ENCODE results near the gene SHQ1. TPM values are rescaled to one million over a fixed set of nuclear protein-coding genes. Genes with fewer than 3 reads are reported as not detected.

The SHQ1 gene
- total RNA-seq, 2 experiments from 2014 or later, result 27.4 to 30.7 TPM

Other genes starting within 250 kb of the SHQ1 start
- gene GXYLT2, start 39.6 kb upstream of the SHQ1 start, total RNA-seq, result not detected
- 100 to 1,000 TPM in 1 of 2 experiments, 10 to 100 TPM in 1; 76.0 to 118 TPM for gene PPP4R2, start 148.4 kb upstream of the SHQ1 start, total RNA-seq
- 1 to 10 TPM; 5.1 to 6.2 TPM for gene EBLN2, start 213.2 kb upstream of the SHQ1 start, total RNA-seq

All from activated CD8-positive, alpha-beta memory T cell treated with anti-CD3 and anti-CD28 coated beads, Interleukin-2, amount 10 ng/mL, durations not matched to agents 7 days and 5 days (primary cell).